ENCODE results near the gene AUH. TPM values are rescaled to one million over a fixed set of nuclear protein-coding genes. Genes with fewer than 3 reads are reported as not detected.

The AUH gene
- total RNA-seq, 1 experiment from 2014 or later, result 29.0 TPM

GRCh38 chr9:91306296-91306630 lies 55.5 kb downstream of the AUH start:
- Histone ChIP-seq H3K9me3 (ENCODE audit: control insufficient read depth in 1 of 2, insufficient read depth in 1 of 2, low read depth in 1 of 2, low read length in 2 of 2) (no peaks in the 10 kb centered on the region), H3K4me3 (replicated peaks in 1 of 2; ENCODE audit: low read depth in 1 of 2, low read length in 2 of 2) (no peak overlapping the region), H3K36me3 (ENCODE audit: control insufficient read depth in 1 of 2, insufficient read depth in 2 of 2, low read length in 2 of 2) (no peaks in the 10 kb centered on the region), H3K4me1 (ENCODE audit: control insufficient read depth in 1 of 2, insufficient read depth in 2 of 2, low read length in 2 of 2) (peaks cover 36 to 68% of the 10 kb centered on the region in 2 experiments), H3K27me3 (ENCODE audit: insufficient read depth, low read length) (no peaks in the 10 kb centered on the region), H3K27ac (ENCODE audit: low read depth, low read length) (no peak overlapping the region), H3K9ac (ENCODE audit: low read length) (no peak overlapping the region), H3K9me2 (ENCODE audit: insufficient read depth) (no peaks in the 10 kb centered on the region), H3K79me2 (ENCODE audit: insufficient read depth, low read length) (peaks cover 10% of the 10 kb centered on the region), H3K4me2 (ENCODE audit: low read length) (no peak overlapping the region), H4K20me1 (ENCODE audit: insufficient read depth) (no peaks in the 10 kb centered on the region), H2AFZ (ENCODE audit: low read depth, low read length, poor library complexity, severe bottlenecking) (no peak overlapping the region)
- intact Hi-C loops (cut with micrococcal nuclease), result loop anchor here (5.0 to 10.0 kb wide), 2 partner anchors 46 to 171 kb away; no protein-coding TSS in a partner anchor
- TF ChIP-seq, protein P1, sequence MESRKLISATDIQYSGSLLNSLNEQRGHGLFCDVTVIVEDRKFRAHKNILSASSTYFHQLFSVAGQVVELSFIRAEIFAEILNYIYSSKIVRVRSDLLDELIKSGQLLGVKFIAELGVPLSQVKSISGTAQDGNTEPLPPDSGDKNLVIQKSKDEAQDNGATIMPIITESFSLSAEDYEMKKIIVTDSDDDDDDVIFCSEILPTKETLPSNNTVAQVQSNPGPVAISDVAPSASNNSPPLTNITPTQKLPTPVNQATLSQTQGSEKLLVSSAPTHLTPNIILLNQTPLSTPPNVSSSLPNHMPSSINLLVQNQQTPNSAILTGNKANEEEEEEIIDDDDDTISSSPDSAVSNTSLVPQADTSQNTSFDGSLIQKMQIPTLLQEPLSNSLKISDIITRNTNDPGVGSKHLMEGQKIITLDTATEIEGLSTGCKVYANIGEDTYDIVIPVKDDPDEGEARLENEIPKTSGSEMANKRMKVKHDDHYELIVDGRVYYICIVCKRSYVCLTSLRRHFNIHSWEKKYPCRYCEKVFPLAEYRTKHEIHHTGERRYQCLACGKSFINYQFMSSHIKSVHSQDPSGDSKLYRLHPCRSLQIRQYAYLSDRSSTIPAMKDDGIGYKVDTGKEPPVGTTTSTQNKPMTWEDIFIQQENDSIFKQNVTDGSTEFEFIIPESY (IDR thresholded peaks at IDR 0.05; ENCODE audit: extremely low read depth, insufficient replicate concordance, low read length), result no peak
- TF ChIP-seq SP1 (IDR thresholded peaks at IDR 0.05; ENCODE audit: low read depth), result no peak
- TF ChIP-seq SRF (IDR thresholded peaks at IDR 0.05; ENCODE audit: low read depth), result no peak
- no peak for TF ChIP-seq YY1 (IDR thresholded peaks at IDR 0.05; ENCODE audit: extremely low read depth, insufficient replicate concordance, low read depth, low read length)
- TF ChIP-seq EGR1 (IDR thresholded peaks at IDR 0.05; ENCODE audit: low read depth), result no peak
- CTCF ChIA-PET, result no interaction called here
- no peak for ATAC-seq
- POLR2A ChIA-PET, result no interaction called here
- no TSS peak for BruUV-seq (replicated peaks)
- no peak for DNase-seq (ENCODE audit: low read depth, low spot score)
- RAD21 ChIA-PET (ENCODE audit: low non-redundant PET in 1 of 2, low total read pairs in 2 of 2, uncharacterized antibody in 2 of 2, unreplicated experiment in 2 of 2), result no interaction called here

DNA sequence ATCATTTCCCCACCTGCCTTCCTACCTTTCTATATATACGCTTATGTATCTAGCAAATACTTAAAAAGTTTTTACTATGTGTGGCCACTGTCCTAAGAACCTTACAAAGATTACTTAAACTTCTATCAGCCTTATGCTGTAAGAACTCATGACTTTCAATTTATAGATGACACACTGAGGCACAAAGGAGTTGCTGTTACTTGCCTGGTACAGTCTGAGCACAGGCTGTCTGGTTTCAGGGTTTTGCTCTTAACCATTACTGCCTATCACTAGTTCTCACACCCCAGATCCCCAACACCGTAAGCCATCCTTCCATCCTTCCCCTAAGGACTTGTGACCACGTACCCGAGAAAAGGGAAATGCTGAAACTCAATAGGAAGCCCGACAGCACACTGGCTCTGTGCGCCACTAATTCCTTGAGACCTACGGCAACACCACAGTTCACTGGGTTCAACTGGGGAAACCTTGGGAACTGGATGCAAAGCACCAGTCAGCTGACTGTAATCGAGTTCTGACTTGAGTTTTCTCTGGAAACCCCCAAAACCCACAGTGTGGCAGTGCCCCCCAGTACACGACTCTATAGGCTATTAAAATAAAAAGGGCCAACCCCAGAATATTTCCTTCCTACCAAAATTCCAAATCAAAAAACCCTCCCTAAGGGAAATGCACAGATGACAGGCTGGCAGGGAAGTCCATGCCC lies 56.0 kb downstream of the AUH start:
- Histone ChIP-seq H3K4me2 (ENCODE audit: low read length) (0 out of 2 replicates have a peak overlapping the region, but pooled peaks have one; percentile 11), H3K4me1 (ENCODE audit: control insufficient read depth in 1 of 2, insufficient read depth in 2 of 2, low read length in 2 of 2) (peaks cover 42 to 71% of the 10 kb centered on the region in 2 experiments), H3K27me3 (ENCODE audit: insufficient read depth, low read length) (no peaks in the 10 kb centered on the region), H3K9me2 (ENCODE audit: insufficient read depth) (no peaks in the 10 kb centered on the region), H3K36me3 (ENCODE audit: control insufficient read depth in 1 of 2, insufficient read depth in 2 of 2, low read length in 2 of 2) (no peaks in the 10 kb centered on the region), H2AFZ (ENCODE audit: low read depth, low read length, poor library complexity, severe bottlenecking) (no peak overlapping the region), H3K4me3 (replicated peaks in 1 of 2; ENCODE audit: low read depth in 1 of 2, low read length in 2 of 2) (no peak overlapping the region), H3K9me3 (ENCODE audit: control insufficient read depth in 1 of 2, insufficient read depth in 1 of 2, low read depth in 1 of 2, low read length in 2 of 2) (no peaks in the 10 kb centered on the region), H3K9ac (ENCODE audit: low read length) (no peak overlapping the region), H4K20me1 (ENCODE audit: insufficient read depth) (no peaks in the 10 kb centered on the region), H3K27ac (ENCODE audit: low read depth, low read length) (no peak overlapping the region), H3K79me2 (ENCODE audit: insufficient read depth, low read length) (peaks cover 13% of the 10 kb centered on the region; the same call in 1 of the 2 replicates)
- intact Hi-C loops (cut with micrococcal nuclease), result loop anchor here (5.0 to 10.0 kb wide), 2 partner anchors 47 to 171 kb away; no protein-coding TSS in a partner anchor
- no peak for ATAC-seq
- POLR2A ChIA-PET, result no interaction called here
- BruUV-seq (replicated peaks), result no TSS peak
- DNase-seq (ENCODE audit: low read depth, low spot score), result no peak
- CTCF ChIA-PET, result no interaction called here
- RAD21 ChIA-PET (ENCODE audit: low non-redundant PET in 1 of 2, low total read pairs in 2 of 2, uncharacterized antibody in 2 of 2, unreplicated experiment in 2 of 2), result no interaction called here
- TF ChIP-seq EZH2 (IDR thresholded peaks at IDR 0.05) (no peak), RAD21 (IDR thresholded peaks at IDR 0.05; ENCODE audit: low read depth) (no peak), TCF7L2 (IDR thresholded peaks at IDR 0.05; ENCODE audit: borderline replicate concordance, extremely low read depth, insufficient read depth, insufficient read length) (no peak), ZNF274 (IDR thresholded peaks at IDR 0.05; ENCODE audit: low read depth, low read length) (no peak), JUND (IDR thresholded peaks at IDR 0.05) (no peak)
- TF ChIP-seq, protein P2, sequence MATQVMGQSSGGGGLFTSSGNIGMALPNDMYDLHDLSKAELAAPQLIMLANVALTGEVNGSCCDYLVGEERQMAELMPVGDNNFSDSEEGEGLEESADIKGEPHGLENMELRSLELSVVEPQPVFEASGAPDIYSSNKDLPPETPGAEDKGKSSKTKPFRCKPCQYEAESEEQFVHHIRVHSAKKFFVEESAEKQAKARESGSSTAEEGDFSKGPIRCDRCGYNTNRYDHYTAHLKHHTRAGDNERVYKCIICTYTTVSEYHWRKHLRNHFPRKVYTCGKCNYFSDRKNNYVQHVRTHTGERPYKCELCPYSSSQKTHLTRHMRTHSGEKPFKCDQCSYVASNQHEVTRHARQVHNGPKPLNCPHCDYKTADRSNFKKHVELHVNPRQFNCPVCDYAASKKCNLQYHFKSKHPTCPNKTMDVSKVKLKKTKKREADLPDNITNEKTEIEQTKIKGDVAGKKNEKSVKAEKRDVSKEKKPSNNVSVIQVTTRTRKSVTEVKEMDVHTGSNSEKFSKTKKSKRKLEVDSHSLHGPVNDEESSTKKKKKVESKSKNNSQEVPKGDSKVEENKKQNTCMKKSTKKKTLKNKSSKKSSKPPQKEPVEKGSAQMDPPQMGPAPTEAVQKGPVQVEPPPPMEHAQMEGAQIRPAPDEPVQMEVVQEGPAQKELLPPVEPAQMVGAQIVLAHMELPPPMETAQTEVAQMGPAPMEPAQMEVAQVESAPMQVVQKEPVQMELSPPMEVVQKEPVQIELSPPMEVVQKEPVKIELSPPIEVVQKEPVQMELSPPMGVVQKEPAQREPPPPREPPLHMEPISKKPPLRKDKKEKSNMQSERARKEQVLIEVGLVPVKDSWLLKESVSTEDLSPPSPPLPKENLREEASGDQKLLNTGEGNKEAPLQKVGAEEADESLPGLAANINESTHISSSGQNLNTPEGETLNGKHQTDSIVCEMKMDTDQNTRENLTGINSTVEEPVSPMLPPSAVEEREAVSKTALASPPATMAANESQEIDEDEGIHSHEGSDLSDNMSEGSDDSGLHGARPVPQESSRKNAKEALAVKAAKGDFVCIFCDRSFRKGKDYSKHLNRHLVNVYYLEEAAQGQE (IDR thresholded peaks at IDR 0.05; ENCODE audit: low read depth), result no peak
- TF ChIP-seq, protein P1 (IDR thresholded peaks at IDR 0.05; ENCODE audit: extremely low read depth, insufficient replicate concordance, low read length), result no peak

Data from HCT116 (cell line).